Esophagus muscularis mucosa (tissue), 3 donors: ENCODE measurements around the gene CDC123.

Experiments
- POLR2AphosphoS5 ChIP-seq, 2 donors: sonication (generic); formaldehyde crosslinking; IDR thresholded peaks; one replicate each; pipeline ENCODE4 v1.6.1; 2017; ENCODE audit warnings: antibody characterized with exemption in 2 of 2
- TF ChIP-seq, protein P1 (sequence below), 3 experiments: fragments of 200-600 bp in 2 of 3; fragments of 450-650 bp in 1 of 3; sonication (generic) in 2 of 3; IDR thresholded peaks; one replicate each; pipeline ENCODE4 v1.5.1; 2017 to 2019; ENCODE audit warnings: antibody characterized with exemption in 3 of 3, mild to moderate bottlenecking in 2 of 3, moderate library complexity in 1 of 3

DNA sequence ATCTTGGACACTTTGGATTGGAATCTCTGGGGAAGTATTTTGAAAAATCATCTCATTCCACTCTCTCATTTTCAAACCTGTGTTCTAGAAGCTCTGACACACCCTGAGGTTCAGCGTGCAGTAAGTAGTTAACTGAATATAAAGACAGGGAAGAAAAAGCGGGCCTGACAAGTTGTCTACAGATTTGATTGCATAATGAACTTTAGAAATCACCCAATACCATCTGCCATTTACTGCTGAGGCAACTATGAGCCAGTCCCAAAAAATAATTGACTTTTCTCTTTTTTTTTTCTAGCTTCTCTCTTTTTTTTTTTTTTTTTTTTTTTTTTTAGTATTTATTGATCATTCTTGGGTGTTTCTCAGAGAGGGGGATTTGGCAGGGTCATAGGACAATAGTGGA is 29.5 kb downstream of the CDC123 start:
- TF ChIP-seq, protein P1, sequence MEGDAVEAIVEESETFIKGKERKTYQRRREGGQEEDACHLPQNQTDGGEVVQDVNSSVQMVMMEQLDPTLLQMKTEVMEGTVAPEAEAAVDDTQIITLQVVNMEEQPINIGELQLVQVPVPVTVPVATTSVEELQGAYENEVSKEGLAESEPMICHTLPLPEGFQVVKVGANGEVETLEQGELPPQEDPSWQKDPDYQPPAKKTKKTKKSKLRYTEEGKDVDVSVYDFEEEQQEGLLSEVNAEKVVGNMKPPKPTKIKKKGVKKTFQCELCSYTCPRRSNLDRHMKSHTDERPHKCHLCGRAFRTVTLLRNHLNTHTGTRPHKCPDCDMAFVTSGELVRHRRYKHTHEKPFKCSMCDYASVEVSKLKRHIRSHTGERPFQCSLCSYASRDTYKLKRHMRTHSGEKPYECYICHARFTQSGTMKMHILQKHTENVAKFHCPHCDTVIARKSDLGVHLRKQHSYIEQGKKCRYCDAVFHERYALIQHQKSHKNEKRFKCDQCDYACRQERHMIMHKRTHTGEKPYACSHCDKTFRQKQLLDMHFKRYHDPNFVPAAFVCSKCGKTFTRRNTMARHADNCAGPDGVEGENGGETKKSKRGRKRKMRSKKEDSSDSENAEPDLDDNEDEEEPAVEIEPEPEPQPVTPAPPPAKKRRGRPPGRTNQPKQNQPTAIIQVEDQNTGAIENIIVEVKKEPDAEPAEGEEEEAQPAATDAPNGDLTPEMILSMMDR (IDR thresholded peaks at IDR 0.05): no peak
- no peak for TF ChIP-seq POLR2AphosphoS5 (IDR thresholded peaks at IDR 0.05)
